NCI-H774 (cell line): ENCODE results near the gene REXO4.
A peak's percentile ranks its signal among the peaks of the same experiment; 100 is the strongest.
"Not testable (repeated sequence)": the region's sequence is repeated elsewhere in the genome, so short reads cannot be mapped to it uniquely, and the experiment has no call there.

Experiments
- DNase-seq: peaks from one replicate; lab custom pipeline; 2025; lab: John Stamatoyannopoulos, UW

The REXO4 gene

GRCh38 chr9:133421615-133422542 lies 4.1 kb upstream of the REXO4 start, which contains the start of gene ADAMTS13:
TSS of gene ADAMTS13 (plus strand) at chr9:133422367. CDS start at chr9:133422444, 77 bp downstream.
- DNase-seq, result no peak

- DNase-seq, result no peak
Observed at GRCh38 chr9:133420392-133420827, 2.6 kb upstream of the REXO4 start.

- no peak for DNase-seq
Observed at GRCh38 chr9:133419005-133419404, 1.2 kb upstream of the REXO4 start.

GRCh38 chr9:133415170-133415569 lies 2.6 kb downstream of the REXO4 start:
- no peak for DNase-seq

- DNase-seq, result no peak
Observed at GRCh38 chr9:133408042-133408441, 9.8 kb downstream of the REXO4 start.

GRCh38 chr9:133406480-133407307 lies 11.1 kb downstream of the REXO4 start:
- DNase-seq, result peak; percentile 56

- no peak for DNase-seq
Observed at GRCh38 chr9:133405508-133406438, 12.0 kb downstream of the REXO4 start.

- no peak for DNase-seq
Observed at GRCh38 chr9:133404454-133405002, 13.3 kb downstream of the REXO4 start.

- DNase-seq, result peak; percentile 37
Observed at GRCh38 chr9:133403766-133404453, 13.9 kb downstream of the REXO4 start.

- DNase-seq, result no peak
Observed at GRCh38 chr9:133402689-133403088, 15.1 kb downstream of the REXO4 start.

- no peak for DNase-seq
Observed at GRCh38 chr9:133401588-133401987, 16.2 kb downstream of the REXO4 start.

- no peak for DNase-seq
Observed at GRCh38 chr9:133400292-133400691, 17.5 kb downstream of the REXO4 start.

GRCh38 chr9:133397895-133398294 lies 19.9 kb downstream of the REXO4 start:
- no peak for DNase-seq

- DNase-seq, result no peak
Observed at GRCh38 chr9:133397370-133397769, 20.4 kb downstream of the REXO4 start.

- no peak for DNase-seq
Observed at GRCh38 chr9:133396952-133397351, 20.9 kb downstream of the REXO4 start.

GRCh38 chr9:133394687-133395271 lies 23.0 kb downstream of the REXO4 start:
- no peak for DNase-seq

GRCh38 chr9:133393399-133393798 lies 24.4 kb downstream of the REXO4 start:
- DNase-seq, result no peak

GRCh38 chr9:133392308-133392707 lies 25.5 kb downstream of the REXO4 start:
- DNase-seq, result not testable (repeated sequence)

GRCh38 chr9:133391449-133391848 lies 26.4 kb downstream of the REXO4 start:
- DNase-seq, result not testable (repeated sequence)

GRCh38 chr9:133390713-133391112 lies 27.1 kb downstream of the REXO4 start:
- no peak for DNase-seq
